Skin of body (tissue), 2 donors: Measurements from ENCODE around the gene TAS2R41. TPM values are rescaled to one million over a fixed set of nuclear protein-coding genes. Genes with fewer than 3 reads are reported as not detected.
"Not testable (repeated sequence)": the region's sequence is repeated elsewhere in the genome, so short reads cannot be mapped to it uniquely, and the experiment has no call there.

ENCODE experiments used
- DNase-seq: peaks from one replicate; lab custom pipeline; 2025; lab: John Stamatoyannopoulos, UW
- total RNA-seq: library from RNA; depleted of rRNA; stranded (reverse); fragments of >200 nt; gene quantifications from one replicate; pipeline ENCODE4 v1.2.3, GENCODE V29; 2014

Gene TAS2R41
- total RNA-seq, 1 donor from 2014 or later, result not detected

- no peak for DNase-seq
These were observed 20.5 kb upstream of the TAS2R41 start for GRCh38 chr7:143456992-143457793.

GRCh38 chr7:143458263-143458662 lies 19.4 kb upstream of the TAS2R41 start:
- DNase-seq, result no peak

- no peak for DNase-seq
These were observed 19.0 kb upstream of the TAS2R41 start for GRCh38 chr7:143458681-143459080.

GRCh38 chr7:143459359-143459758 lies 18.3 kb upstream of the TAS2R41 start:
- no peak for DNase-seq

- no peak for DNase-seq
These were observed 17.2 kb upstream of the TAS2R41 start for GRCh38 chr7:143460271-143460979.

- DNase-seq, result no peak
These were observed 15.6 kb upstream of the TAS2R41 start for GRCh38 chr7:143462045-143462444.

- no peak for DNase-seq
These were observed 14.1 kb upstream of the TAS2R41 start for GRCh38 chr7:143463556-143463955.

GRCh38 chr7:143463957-143464356 lies 13.7 kb upstream of the TAS2R41 start:
- DNase-seq, result no peak

GRCh38 chr7:143467724-143468123 lies 9.9 kb upstream of the TAS2R41 start:
- DNase-seq, result no peak

- DNase-seq, result not testable (repeated sequence)
These were observed 5.5 kb upstream of the TAS2R41 start for GRCh38 chr7:143472071-143472689.

GRCh38 chr7:143479055-143479766 lies 1.5 kb downstream of the TAS2R41 start:
- peak; percentile 27 for DNase-seq

- DNase-seq, result no peak
These were observed 2.8 kb downstream of the TAS2R41 start for GRCh38 chr7:143480501-143480900.

- DNase-seq, result peak; percentile 56
These were observed 6.4 kb downstream of the TAS2R41 start for GRCh38 chr7:143484119-143484518.

GRCh38 chr7:143485094-143485493 lies 7.4 kb downstream of the TAS2R41 start:
- DNase-seq, result no peak

- DNase-seq, result no peak
These were observed 7.8 kb downstream of the TAS2R41 start for GRCh38 chr7:143485500-143485899.

GRCh38 chr7:143486266-143486665 lies 8.6 kb downstream of the TAS2R41 start:
- not testable (repeated sequence) for DNase-seq

- no peak for DNase-seq
These were observed 9.4 kb downstream of the TAS2R41 start for GRCh38 chr7:143487061-143487460.

- DNase-seq, result peak; percentile 49
These were observed 9.9 kb downstream of the TAS2R41 start for GRCh38 chr7:143487566-143487965.

- no peak for DNase-seq
These were observed 13.1 kb downstream of the TAS2R41 start for GRCh38 chr7:143490717-143491306.

- DNase-seq, result no peak
These were observed 14.4 kb downstream of the TAS2R41 start for GRCh38 chr7:143492043-143492471.
